Loucy (cell line): ENCODE data around the gene LOXHD1.

Experiments
- EZH2phosphoT487 ChIP-seq: fragments of 200-600 bp; IDR thresholded peaks from 2 replicates; pipeline ENCODE4 v1.6.1; 2018; ENCODE audit warnings: antibody characterized with exemption, mild to moderate bottlenecking, moderate library complexity, borderline replicate concordance
- TF ChIP-seq, protein P1 (sequence below): fragments of 200-600 bp; sonication (generic); conservative IDR thresholded peaks from 2 replicates; pipeline ENCODE4 v1.5.1; 2014; ENCODE audit warnings: mild to moderate bottlenecking, antibody characterized with exemption, low read length

DNA sequence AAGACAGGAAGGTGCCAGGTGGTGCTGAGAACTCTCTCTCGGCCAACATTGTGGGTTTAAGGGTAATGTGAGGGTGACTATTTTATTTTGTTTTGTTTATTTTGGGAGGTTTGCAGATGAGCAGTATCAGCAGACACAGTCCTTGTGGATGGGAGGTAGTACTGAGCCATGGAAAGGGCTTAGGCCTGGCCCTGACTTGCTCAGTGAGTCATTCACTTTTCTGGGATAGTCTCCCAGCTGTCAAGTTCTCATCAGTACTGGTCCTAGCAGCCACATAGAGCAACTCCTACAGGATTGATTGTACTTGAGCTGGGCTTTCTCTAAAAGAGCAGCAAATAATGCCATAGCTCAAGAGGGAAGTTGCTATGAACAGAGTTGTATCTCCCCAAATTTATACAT lies 175.2 kb downstream of the LOXHD1 start:
- TF ChIP-seq, protein P1, sequence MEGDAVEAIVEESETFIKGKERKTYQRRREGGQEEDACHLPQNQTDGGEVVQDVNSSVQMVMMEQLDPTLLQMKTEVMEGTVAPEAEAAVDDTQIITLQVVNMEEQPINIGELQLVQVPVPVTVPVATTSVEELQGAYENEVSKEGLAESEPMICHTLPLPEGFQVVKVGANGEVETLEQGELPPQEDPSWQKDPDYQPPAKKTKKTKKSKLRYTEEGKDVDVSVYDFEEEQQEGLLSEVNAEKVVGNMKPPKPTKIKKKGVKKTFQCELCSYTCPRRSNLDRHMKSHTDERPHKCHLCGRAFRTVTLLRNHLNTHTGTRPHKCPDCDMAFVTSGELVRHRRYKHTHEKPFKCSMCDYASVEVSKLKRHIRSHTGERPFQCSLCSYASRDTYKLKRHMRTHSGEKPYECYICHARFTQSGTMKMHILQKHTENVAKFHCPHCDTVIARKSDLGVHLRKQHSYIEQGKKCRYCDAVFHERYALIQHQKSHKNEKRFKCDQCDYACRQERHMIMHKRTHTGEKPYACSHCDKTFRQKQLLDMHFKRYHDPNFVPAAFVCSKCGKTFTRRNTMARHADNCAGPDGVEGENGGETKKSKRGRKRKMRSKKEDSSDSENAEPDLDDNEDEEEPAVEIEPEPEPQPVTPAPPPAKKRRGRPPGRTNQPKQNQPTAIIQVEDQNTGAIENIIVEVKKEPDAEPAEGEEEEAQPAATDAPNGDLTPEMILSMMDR: no peak
- no peak for TF ChIP-seq EZH2phosphoT487
